Activated T-cell treated with anti-CD3 and anti-CD28 coated beads for 1 hour (primary cell): Measurements from ENCODE around the gene GRIP1.

ENCODE experiments used
- DNase-seq: peaks from one replicate; pipeline ENCODE4 v3.0.0-alpha.2; 2020; ENCODE audit warnings: low read depth

Gene GRIP1

GRCh38 chr12:66640691-66641460 is 38.0 kb downstream of the GRIP1 start:
- DNase-seq, result no peak

GRCh38 chr12:66638666-66639065 is 40.2 kb downstream of the GRIP1 start:
- DNase-seq, result no peak

DNA sequence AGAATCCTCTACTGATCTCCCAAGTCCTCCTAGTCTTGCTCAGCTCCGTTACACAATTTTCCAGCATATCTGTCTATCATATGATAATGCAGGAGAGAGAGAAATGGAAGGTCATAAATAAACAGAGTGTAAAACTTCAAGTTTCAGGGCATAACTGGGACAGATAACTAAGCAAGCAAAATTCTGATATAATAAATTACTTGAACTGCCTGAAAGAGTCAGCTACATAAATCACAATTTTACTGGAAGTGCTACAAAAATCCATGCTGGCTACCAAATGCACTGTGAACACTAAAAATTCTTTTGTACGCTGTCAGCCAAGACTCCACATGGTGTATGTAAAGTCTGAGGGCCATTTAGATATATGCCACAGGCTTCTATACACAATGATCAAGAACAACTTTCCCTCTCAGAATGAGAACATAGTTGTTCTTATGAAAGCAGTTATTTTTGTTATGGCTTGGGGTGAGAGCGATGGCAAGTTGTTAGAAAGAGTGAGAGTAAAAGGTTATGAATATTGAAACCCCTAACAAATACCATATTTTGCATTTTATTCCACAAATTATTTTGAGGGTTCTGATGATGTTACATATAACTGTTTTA is 41.1 kb downstream of the GRIP1 start:
- no peak for DNase-seq

GRCh38 chr12:66636771-66637170 is 42.1 kb downstream of the GRIP1 start:
- DNase-seq, result no peak

DNA sequence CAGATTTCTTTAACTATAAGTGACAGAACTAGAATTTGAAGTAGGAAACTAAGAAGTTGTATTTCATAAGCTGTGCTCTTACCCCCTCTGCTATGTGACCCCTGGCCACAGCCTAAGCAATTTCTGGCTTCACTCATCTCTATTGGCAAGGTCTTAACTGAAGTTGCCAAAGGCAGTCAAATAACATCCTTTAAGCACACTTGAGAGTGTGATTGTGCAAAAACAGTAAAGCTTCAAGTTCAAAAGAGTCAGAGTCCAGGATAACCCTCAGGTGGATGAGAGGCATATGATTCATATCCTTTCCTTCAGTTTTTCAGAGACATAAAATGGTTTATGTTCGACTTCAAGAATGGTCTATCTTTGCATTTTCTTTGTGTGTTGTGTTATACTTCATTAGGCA is 45.2 kb downstream of the GRIP1 start:
- no peak for DNase-seq

DNA sequence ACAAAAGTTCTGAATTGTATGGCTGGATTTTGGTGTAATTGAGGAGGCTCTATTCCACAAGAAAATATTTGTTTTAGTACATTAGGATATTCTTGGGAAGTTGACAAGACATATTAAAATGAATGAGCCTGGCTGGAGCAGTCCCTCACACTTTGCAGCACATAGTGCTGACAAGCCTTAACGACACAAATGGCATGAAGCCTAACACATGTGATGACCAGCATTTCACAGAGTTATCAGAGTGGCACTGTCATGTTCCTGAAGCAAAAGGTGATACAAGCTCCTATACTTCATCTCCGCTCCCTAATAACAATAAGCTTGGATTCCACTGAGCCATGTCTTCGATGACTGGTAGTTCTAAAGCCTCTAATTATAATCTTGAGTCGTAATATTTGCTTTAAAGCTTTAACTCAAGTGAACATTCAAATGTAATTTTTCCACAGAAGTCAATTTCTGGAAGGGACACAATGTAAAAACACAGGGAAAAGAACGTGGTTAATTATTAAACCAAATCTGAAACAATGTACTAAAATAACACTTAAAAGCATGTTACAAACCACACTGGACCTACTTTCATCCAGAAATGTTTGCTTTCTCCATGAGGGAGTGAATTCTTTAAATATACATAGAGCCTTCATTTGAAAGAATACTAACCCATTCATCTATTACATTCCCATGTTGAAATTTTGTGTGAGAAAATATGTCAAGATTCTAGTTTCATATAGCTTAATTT is 49.6 kb downstream of the GRIP1 start:
- DNase-seq, result no peak

DNA sequence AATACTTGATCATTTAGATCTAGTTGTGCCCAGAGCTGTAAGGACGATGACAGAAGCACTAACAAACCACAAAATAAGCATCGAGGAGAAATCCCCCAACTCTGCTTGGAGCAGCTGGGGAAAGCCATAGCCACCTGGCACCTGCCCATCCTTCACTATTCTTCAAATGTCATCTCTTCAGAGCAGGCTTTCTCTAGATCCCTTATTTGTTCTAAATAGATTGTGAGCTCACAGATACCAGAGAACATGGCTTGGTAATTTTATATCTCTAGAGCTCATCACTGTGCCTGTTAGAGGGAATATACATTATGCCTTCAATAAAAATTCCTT is 50.9 kb downstream of the GRIP1 start:
- DNase-seq, result no peak

GRCh38 chr12:66627270-66627987 is 51.4 kb downstream of the GRIP1 start:
- DNase-seq, result no peak

GRCh38 chr12:66624806-66625205 is 54.1 kb downstream of the GRIP1 start:
- no peak for DNase-seq

DNA sequence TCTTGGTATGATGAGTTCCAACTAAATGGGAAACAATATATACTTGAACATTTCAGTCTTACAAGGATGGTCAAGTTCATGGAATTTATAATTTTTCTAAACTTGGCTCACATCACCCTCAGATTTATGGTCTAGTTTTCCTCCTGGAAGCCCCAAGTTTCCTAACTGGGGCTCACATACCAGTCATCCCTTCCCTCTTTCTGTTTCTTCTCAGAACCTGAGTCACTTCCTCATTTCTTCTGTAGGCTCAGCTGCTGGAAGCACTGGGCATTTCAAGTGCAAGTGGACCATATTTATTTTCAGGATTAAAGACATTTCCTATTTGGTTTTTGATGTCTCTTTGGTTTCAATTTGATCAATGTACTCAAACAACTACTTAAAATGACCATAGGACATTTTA is 55.4 kb downstream of the GRIP1 start:
- no peak for DNase-seq

- no peak for DNase-seq
Observed at GRCh38 chr12:66620688-66621087, 58.2 kb downstream of the GRIP1 start.

GRCh38 chr12:66620026-66620425 is 58.9 kb downstream of the GRIP1 start:
- no peak for DNase-seq

- DNase-seq, result no peak
Observed at GRCh38 chr12:66617991-66618390, 60.9 kb downstream of the GRIP1 start.

DNA sequence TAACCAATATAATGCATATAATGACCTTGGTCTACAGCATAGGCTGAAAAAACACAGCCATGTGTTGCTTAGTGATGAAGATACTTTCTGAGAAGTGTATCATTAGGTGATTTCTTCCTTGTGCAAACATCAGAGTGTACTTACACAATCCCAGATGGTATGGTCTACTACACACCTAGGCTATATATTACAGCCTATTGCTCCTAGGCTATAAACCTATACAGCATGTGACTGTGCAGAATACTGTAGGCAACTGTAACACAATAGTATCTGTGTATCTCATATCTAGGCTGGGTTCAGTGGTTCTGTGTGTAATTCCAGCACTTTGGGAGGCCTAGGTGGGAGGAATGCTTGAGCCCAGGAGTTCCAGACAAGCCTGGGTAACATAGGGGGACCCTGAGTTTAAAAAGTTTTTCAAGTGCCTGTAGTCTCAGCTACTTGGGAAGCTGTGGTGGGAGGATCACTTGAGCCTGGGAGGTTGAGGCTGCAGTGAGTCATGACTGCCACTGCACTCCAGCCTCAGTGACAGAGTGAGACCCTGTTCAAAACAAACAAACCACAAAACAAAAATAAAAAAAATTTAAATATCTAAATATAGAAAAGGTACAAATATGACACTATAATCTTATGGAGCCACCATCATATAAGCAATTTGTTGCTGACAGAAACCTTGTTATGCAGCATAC is 66.6 kb downstream of the GRIP1 start:
- no peak for DNase-seq

GRCh38 chr12:66607147-66607546 is 71.7 kb downstream of the GRIP1 start:
- DNase-seq, result no peak

DNA sequence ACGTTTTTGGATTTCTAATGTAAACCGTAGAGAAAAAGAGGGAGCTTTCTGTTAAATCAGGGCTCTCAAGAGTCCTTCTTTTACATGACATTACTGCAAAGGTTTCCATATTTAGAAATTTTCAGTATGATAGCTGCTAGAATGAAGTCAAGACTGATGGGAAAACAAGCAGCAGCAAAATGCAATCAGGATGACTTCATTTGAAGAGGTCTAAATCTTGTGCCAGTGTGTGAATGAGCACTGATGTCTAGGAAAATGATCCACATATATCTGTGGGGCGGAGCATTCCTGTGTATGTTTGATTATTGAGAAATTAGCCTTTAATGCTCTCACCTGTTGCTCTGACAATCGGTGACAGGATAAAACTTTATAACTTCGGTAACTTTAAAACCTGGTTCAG is 73.6 kb downstream of the GRIP1 start:
- DNase-seq, result no peak

GRCh38 chr12:66603981-66604479 is 74.8 kb downstream of the GRIP1 start:
- DNase-seq, result no peak

GRCh38 chr12:66603461-66603860 is 75.4 kb downstream of the GRIP1 start:
- no peak for DNase-seq

GRCh38 chr12:66602483-66603143 is 76.3 kb downstream of the GRIP1 start:
- DNase-seq, result no peak

- DNase-seq, result no peak
Observed at GRCh38 chr12:66600903-66601302, 78.0 kb downstream of the GRIP1 start.

DNA sequence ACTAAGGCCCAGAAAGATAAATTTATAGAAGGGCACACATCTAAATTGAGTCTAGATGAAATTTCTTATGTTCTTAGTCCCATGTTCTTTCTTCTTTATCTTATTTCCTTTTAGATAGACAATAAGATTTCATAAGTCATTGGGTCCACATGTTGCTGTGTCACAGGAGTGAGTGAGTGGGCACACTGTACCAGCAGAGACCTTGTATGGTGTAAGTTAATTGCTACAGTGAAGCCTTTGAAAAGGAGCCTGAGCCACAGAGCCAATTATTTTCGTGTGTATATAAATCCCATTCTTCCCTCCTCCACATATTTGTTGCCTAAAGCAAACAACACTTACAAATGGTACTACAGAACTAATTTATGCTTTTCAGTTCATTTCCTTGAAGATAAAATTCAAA is 79.1 kb downstream of the GRIP1 start:
- no peak for DNase-seq
